Hematopoietic multipotent progenitor cell treated with erythropoietin and hydrocortisone succinate and interleukin-3 and kit ligand, for 6 days (in vitro differentiated cells): ENCODE measurements around the gene RHOH.
"Not testable (repeated sequence)": the region's sequence is repeated elsewhere in the genome, so short reads cannot be mapped to it uniquely, and the experiment has no call there.

Experiments
- DNase-seq: peaks from one replicate; pipeline ENCODE4 v3.0.0-alpha.2; 2015

The RHOH gene

DNA sequence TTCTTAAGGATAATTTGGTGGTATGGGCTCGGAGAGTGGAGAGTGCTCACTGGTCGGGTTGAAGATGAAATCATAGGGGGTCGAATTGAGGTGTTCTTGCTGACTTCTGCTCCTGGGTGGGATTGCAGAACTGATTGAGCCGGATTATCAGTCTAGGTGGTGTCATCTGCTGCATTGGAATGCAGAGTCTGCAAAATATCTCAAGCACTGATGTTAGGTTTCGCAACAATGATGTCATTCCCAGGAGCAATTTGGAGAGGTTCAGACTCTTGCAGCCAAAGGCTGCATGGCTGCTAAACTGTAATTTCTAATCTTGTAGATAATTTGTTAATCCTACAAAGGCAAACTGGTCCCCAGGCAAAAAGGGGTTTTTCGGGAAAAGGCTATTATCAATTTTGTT lies 67.7 kb downstream of the RHOH start:
- DNase-seq: no peak

DNA sequence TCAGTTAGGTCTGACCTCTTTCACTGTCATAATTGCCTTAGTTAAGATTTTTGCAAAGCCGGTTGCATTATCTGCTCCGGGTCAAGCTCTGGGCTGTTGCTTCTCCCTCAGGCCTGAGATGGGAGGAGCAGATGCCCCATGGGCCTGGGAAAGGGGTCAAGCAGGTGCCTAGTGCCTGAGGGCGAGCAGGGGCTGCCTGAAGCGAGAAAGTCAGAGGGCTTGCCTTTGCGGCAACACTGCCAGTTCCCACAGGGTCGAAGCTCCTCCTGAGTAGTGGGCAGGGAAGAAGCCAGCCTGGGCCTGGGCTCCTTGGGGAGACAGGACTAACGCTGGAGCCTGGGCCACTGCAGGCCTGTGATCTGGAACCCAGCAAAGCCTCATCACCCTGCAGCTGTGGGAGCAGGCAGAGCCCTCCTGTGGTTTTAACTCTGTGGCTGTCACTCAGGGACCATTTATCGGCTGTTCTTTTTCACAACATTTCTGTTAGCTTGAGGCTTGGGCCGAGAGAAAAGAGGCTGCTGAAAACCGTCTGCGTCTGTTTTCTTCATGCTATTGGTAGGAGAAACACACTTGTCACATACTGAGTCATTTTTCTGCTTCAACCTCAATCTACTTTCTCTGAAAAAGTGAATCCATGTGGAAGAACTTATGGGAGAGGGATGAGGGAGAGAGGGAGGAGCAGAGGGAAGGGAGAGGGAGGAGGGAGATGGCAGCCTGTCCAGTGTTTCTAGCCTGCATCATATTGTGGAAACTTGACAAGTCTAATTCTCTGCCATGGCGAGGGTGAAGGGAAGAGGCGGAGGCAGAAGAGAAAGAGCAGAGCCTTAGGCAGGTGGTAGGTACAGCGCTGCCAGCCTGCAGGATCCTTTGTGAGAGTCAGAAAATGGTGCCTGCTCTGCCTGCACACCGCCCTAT lies 68.4 kb downstream of the RHOH start:
- peak; percentile 96 for DNase-seq

DNA sequence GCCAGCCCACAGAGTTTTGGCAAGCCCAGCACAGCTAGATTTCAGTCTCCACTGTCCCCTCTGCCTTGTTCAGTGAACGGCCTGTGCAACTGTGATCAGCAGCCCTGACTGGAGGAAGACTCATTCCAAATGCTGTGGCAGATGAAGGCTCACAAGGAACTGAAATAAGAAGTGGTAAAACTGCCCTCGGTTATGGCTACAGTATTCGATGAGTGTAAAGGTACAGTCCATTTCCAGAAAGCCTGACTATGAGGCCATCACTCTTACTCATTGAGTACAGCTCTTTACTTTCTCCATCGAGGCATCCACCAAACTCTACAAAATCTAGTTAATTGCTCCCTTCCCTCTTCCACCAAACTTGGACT lies 69.1 kb downstream of the RHOH start:
- DNase-seq: no peak

DNA sequence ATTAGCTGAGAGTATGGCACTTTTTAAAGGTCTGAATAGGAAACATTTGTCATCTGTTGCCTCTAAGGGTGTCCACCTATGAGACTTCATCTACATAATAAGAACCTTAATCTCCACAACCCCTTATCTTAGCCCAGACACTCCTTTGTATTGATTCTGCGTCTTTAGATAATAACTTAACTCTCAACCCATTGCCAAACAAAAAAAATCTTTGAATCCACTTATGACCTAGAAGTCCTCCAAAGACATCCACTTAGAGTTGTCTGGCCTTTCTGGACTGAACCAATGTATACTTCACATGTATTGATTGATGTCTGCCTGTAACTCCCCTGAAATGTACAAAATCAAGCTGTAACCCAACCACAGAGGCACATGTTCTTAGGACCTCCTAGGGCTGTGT lies 72.3 kb downstream of the RHOH start:
- peak; percentile 77 for DNase-seq

GRCh38 chr4:40270609-40271008 lies 73.8 kb downstream of the RHOH start:
- DNase-seq: no peak

DNA sequence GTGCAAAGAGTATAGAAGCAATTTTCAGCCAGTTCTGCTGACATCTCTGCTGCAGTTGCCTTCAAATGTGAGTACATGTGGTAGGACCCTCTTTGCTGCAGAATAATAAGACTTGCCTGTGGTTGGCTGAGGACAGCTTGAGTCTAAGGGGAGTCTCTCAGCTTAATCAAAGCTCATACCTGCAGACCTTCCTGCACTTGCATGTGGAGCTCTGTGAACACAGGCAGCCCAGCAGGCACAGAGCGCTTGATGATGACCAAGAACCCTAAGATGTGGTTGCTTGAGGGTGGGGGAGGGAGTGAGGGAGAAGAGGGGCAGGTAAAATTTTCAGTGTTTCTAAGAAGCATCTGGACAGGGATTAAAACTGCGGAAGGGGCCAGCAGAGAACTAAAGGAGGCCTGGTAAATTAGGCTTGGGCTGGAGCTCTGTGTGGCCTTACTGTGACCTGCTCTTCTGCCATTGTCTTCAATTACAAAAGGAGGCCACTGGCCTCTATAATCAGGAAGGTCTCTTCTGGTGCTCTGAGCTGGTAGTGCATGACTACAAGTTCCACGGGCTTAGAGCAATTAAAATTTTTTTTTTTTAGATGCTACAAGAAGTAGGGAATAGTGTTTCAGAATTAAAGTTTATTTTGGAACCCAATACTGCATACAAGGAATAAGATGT lies 78.4 kb downstream of the RHOH start:
- DNase-seq: no peak

DNA sequence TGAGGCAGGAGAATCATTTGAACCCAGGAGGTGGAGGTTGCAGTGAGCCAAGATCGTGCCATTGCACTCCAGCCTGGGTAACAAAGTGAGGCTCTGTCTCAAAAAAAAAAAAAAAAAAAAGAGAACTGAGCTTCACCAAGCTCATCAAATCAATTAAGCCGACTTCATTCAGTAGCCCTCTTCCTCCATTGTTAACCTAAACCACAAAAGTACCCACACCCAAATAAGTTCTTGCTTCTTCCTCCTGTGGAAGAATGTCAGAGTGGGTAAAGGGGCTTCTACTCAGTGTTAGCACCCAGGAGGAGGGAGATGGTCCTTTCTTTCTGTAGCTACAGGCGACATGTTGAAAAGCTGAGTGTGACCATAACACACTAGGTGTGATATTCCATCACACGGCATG lies 79.7 kb downstream of the RHOH start:
- no peak for DNase-seq

DNA sequence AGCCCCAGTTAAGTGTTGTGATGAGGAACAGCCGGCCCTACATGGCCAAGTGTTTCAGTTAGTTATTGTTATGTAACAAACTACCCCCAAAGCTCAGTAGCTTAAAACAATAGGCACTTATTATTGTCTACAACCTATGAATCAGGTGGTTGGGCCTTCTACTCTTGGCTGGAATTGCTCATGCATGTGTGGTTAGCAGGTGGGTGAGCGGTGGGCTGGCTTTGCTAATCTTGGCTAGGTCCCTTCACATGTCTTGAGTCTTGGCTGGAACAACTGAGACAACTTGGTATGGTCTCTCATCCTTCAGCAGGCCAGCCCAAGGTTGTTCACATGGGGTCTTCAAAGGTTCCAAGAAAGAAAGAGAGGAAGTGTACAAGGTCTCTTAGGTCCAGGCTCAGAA lies 83.8 kb downstream of the RHOH start:
- no peak for DNase-seq

- no peak for DNase-seq
Observed at GRCh38 chr4:40281099-40281498, 84.3 kb downstream of the RHOH start.

DNA sequence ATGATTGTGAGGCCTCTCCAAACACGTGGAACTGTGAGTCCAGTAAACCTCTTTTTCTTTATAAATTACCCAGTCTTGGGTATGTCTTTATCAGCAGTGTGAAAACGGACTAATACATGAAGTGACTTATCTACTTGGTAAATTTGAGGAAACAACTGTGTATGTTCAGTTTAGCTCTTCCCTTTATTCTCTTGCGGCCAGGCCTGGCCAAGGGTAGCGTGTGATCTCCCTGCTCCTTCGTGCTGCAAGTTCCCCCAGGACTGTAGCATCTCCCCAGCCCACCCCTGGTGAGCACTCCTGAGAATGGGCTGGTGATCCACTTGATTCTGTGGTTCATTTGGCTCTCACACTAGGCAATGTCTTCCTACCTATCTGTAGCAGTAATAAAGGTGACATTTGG lies 85.1 kb downstream of the RHOH start:
- peak; percentile 31 for DNase-seq

GRCh38 chr4:40282857-40283256 lies 86.0 kb downstream of the RHOH start:
- not testable (repeated sequence) for DNase-seq

GRCh38 chr4:40283413-40283812 lies 86.6 kb downstream of the RHOH start:
- no peak for DNase-seq

DNA sequence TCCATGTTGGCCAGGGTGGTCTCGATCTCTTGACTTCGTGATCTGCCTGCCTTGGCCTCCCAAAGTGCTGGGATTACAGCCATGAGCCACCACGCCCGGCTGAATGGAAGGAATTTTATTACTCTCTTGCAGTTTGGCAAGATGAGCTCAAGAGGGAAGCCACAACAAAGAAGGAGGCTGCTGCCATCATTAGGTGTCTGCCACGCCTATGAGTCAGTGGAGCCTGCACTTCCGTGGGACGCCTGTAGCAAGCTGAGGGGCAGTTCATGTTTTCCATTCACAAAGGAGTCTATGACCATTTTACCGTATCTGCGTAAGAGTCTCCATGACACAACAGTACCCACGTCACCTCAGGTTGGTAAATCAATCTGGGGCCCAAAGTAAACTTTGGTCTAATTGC lies 87.1 kb downstream of the RHOH start:
- DNase-seq: peak; percentile 16

- DNase-seq: no peak
Observed at GRCh38 chr4:40285692-40286091, 88.9 kb downstream of the RHOH start.

DNA sequence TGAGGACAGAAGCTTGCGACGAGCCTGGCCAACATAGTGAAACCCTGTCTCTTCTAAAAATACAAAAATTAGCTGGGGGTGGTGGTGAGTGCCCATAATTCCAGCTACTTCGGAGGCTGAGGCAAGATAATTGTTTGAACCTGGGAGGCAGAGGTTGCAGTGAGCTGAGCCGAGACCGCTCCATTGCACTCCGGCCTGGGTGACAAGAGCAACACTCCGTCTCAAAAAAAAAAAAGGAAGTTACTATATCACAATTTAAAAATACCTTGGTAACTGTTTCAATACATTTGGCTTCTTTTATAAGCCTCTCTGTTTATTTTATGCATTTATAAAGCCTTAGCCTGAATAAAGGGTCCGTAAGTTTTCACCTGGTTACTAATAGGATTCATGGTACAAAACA lies 91.7 kb downstream of the RHOH start:
- no peak for DNase-seq

DNA sequence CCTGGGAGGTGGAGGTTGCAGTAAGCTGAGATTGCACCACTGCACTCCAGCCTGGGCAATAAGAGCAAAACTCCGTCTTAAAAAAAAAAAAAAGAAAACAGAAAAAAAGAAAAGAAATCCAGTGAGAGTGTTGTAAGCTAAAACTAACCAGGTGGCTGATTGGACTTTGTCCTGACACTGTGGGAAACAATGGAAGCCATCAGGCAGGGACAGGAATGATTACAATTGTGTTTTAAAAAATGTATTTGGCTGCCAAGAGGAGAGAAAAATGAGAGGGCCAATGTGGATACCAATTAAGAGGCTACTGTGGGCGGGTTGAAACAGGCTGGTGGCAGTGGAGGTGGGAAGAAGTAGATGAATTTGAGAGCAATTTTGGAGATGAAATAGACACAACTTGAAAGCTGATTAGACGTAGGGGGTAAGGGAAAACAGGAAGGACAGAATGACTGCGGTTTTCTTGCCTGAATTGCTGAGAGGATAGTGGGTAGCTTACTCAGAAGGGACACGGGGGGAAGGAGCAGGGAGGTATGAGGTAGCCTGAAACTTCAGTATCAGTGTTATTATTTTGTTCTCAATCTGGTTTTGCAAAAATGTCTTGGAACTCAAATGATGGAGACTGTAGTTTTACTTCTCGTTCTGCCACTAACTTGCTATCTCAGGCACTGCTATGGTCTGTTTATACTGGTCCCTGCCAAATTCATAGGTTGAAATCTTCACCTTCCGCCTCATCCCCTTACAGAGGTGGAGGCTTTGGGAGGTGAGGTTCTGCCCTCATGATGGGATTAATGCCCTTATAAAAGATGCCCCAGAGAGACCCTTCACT lies 92.7 kb downstream of the RHOH start:
- peak; percentile 48 for DNase-seq

DNA sequence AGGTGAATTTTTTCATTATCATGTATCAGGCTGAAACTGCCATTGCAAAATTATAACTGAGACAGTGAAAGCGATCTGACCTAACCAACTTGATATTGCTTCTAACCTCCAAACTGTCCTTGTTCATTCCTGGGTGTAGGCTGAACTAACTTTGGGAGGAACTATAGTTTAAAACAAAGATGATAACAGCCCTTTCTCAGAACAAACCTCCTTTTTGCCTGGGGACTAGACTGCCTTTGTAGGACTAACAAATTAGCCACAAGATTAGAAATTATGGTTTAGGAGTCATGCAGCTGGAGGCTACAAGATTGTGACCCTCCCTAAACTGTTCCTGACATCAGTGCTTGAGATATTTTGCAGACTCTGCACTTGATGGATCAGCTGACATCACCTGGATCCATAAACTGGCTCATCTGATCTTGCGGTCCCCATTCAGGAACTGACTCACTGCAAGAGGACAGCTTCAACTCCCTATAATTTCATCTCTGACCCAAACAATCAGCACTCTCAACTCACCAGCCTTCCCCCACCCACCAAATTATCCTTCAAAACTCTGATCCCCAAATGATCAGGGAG lies 93.9 kb downstream of the RHOH start:
- peak; percentile 82 for DNase-seq

DNA sequence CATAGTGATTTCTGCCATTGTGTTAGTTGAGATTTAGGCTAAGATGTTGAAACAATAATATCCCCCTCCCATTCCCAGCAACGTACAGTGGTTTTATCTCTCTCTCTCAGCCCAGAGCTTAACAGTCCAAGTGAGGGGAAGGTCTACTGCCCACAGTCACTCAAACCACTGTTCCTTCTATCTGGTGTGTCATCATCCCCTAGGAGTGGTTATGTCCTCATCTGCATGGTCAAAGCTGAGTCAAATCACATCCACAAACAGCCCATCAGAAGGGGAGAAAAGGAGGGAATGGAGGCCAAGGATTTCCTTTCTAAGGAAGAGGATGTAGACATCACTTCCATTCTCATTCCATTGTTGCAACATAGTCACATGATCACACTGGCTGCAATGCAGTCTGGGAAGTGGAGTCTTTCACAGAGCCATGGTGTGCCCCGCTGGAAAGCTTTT lies 95.5 kb downstream of the RHOH start:
- peak; percentile 71 for DNase-seq

GRCh38 chr4:40294339-40294738 lies 97.5 kb downstream of the RHOH start:
- no peak for DNase-seq

DNA sequence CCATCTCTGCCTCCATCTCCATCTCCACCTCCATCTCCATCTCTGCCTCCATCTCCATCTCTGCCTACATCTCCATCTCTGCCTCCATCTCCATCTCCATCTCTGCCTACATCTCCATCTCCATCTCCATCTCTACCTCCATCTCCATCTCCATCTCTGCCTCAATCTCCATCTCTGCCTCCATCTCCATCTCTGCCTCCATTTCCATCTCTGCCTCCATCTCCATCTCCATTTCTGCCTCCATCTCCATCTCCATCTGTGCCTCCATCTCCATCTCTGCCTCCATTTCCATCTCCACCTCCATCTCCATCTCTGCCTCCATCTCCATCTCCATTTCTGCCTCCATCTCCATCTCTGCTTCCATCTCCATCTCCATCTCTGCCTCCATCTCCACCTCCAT lies 98.2 kb downstream of the RHOH start:
- DNase-seq: not testable (repeated sequence)

DNA sequence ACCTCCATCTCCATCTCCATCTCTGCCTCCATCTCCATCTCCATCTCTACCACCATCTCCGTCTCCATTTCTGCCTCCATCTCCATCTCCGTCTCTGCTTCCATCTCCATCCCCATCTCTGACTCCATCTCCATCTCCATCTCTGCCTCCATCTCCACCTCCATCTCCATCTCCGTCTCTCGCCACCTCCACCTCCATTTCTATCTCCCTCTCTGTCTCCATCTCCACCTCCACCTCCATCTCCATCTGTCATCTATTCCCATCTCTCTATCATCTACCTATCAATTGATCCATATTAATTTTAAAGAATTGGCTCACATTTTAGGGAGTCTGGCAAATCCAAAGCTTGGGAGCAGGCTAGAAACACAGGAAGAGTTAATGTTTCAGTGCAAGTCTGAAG lies 98.7 kb downstream of the RHOH start:
- no peak for DNase-seq
